ENCODE results near the gene KANSL1.
A peak's percentile ranks its signal among the peaks of the same experiment; 100 is the strongest.

The KANSL1 gene

DNA sequence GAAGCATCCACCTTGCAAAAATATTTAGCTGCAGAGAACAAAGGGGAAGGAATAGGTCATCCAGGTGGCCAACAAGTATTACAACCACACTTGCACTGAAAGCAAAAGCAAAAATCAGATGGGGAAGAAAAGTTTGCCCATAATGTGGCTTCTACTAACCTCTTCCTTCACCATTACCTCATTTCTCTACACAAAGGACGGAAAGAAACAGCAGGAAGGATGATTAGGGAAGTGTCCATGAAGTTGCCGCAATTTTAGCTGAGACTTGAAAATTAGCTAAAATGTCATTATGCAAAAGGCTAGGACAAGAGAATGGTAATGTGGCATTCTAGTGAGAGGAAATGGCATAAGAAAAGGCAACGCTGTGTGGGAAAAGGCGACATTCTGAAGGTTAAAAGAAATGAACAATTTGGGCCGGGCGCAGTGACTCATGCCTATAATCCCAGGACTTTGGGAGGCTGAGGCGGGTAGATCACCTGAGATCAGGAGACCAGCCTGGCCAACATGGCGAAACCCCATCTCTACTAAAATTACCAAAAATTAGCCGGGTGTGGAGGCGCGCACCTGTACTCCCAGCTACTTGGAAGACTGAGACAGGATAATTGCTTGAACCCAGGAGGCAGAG, 13.7 kb downstream of the KANSL1 start:
- TF ChIP-seq, protein P1, sequence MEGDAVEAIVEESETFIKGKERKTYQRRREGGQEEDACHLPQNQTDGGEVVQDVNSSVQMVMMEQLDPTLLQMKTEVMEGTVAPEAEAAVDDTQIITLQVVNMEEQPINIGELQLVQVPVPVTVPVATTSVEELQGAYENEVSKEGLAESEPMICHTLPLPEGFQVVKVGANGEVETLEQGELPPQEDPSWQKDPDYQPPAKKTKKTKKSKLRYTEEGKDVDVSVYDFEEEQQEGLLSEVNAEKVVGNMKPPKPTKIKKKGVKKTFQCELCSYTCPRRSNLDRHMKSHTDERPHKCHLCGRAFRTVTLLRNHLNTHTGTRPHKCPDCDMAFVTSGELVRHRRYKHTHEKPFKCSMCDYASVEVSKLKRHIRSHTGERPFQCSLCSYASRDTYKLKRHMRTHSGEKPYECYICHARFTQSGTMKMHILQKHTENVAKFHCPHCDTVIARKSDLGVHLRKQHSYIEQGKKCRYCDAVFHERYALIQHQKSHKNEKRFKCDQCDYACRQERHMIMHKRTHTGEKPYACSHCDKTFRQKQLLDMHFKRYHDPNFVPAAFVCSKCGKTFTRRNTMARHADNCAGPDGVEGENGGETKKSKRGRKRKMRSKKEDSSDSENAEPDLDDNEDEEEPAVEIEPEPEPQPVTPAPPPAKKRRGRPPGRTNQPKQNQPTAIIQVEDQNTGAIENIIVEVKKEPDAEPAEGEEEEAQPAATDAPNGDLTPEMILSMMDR (IDR thresholded peaks at IDR 0.05; ENCODE audit: insufficient read depth, low read depth, low read length, missing control alignments), result no peak
- DNase-seq (ENCODE audit: low read depth), result no peak
- no peak overlapping the region for H3K4me3 ChIP-seq (ENCODE audit: low read length)

DNA sequence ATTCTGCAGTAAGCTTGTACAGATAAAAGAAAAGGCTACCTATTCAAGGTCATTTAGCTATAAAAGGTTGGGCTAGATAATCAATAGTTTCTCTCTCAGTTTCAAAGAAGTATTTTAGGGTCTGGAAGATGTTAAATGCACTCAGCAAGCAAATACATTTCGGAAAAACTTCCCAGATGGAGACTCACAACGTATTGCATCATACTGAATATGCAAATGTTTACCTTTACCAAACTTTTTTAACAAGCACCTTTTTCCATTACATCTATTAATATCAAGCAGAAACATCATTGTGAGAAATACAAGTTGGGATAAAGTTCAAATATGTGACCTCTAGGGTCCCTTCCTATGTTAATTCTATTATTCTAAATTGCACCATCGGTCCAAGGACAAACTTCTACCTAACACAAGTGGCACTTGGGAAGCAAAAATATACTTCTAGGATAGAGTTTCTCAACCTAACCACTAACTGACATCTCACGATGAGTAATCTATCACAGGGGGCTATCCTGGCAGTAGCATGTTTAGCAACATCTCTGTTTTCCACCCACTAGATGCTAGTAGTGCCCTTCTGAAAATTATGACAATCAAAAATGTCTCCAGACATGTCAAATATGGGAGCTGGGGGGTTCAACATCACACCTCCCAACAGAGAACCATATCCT, 14.5 kb downstream of the KANSL1 start:
- TF ChIP-seq, protein P1 (IDR thresholded peaks at IDR 0.05; ENCODE audit: insufficient read depth, low read depth, low read length, missing control alignments), result no peak
- DNase-seq (ENCODE audit: low read depth), result peak; percentile 62
- no peak overlapping the region for H3K4me3 ChIP-seq (ENCODE audit: low read length)

DNA sequence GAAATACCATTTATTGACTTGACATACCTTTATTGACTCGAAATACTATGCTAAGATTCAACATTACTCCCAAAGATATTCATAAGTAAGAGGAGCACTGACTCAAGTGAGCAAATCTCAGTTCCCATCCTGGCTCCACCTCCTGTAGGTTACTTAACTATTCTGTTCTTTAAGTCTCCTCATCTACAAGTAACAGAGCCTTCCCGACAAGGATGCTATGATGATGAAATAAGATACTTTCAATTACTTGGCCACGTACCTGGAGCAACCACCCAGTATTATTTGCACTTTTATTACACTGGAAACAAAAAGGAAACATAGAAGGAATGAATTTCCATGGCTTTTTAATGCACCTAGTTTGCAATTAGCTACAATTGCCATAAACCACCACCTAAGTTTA, 16.3 kb downstream of the KANSL1 start:
- TF ChIP-seq, protein P1 (IDR thresholded peaks at IDR 0.05; ENCODE audit: insufficient read depth, low read depth, low read length, missing control alignments), result no peak
- no peak overlapping the region for H3K4me3 ChIP-seq (ENCODE audit: low read length)
- no peak for DNase-seq (ENCODE audit: low read depth)

DNA sequence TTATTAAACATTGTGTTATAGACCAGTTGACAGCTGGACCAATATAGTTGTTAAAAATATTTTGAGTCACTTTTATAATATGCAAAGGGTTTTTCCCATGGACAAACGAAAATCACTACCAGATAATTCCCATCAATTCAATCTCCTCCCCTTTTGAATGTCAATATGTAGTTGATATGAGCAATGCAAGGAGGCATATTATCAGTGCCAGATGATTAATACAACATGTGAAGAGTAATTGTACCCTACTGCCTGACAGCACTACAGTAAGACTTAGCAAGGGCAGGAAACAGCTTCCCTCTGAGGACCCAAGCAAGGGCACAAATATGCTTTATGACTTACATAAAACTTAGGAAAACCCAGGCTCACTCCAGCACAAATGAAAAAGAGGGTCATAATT, 17.3 kb downstream of the KANSL1 start:
- DNase-seq (ENCODE audit: low read depth), result peak; percentile 40
- TF ChIP-seq, protein P1 (IDR thresholded peaks at IDR 0.05; ENCODE audit: insufficient read depth, low read depth, low read length, missing control alignments), result no peak

DNA sequence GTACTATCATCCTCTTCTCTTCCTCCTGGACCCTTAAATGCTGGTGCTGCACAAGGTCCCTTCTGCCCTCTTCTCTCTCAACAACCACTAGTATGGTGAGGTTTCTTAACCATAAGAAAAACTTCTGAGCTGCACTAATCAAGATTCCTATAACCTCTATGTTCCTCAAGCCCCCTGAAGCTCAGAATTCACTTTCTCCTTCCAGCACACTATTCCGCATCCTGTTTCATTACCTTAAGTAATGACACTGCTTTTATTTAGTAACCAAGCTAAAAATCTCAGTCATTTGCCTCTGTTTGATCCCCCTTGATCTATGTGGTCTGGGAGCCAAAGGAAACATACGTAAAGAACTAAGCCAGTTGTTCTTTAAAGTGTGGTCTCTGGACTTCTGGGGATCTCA, 20.1 kb downstream of the KANSL1 start:
- TF ChIP-seq, protein P1 (IDR thresholded peaks at IDR 0.05; ENCODE audit: insufficient read depth, low read depth, low read length, missing control alignments), result no peak
- DNase-seq (ENCODE audit: low read depth), result no peak
- H3K4me3 ChIP-seq (ENCODE audit: low read length), result no peak overlapping the region

More for the DNA sequence above, 17.3 kb downstream of the KANSL1 start:
- H3K4me3 ChIP-seq (ENCODE audit: low read length), result no peak overlapping the region

DNA sequence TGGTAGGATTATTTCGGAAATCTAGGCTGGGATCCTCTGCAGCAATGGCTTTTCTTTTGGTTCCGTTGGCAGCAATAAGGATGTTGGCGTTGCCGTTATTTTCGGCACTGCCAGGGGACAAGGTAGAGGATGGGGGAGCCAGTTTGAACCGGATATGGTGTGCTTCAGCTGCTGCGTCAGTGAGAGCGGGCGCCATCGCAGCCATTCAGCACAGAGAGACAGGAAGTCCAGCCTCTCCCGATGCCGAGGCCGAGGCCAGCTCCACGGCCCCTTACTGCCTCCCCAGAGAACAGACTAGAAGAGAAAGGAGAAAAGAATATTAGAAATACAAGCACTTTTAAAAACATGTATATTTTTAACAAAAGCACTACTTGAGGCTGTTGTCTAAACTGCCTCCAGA, 21.3 kb downstream of the KANSL1 start:
- no peak for DNase-seq (ENCODE audit: low read depth)
- TF ChIP-seq, protein P1 (IDR thresholded peaks at IDR 0.05; ENCODE audit: insufficient read depth, low read depth, low read length, missing control alignments), result no peak

More for the DNA sequence above, 21.3 kb downstream of the KANSL1 start:
- no peak overlapping the region for H3K4me3 ChIP-seq (ENCODE audit: low read length)
